Activated naive CD4-positive, alpha-beta T cell treated with anti-CD3 and anti-CD28 coated beads, Interleukin-2, amount 50 U/mL, for 24 hours (primary cell): ENCODE measurements around the gene FBXW10.
"Not testable (repeated sequence)": the region's sequence is repeated elsewhere in the genome, so short reads cannot be mapped to it uniquely, and the experiment has no call there.

Source experiments
- H3K27ac Mint-ChIP-seq: one replicate; pipeline ENCODE4 v1.8.0; 2021; ENCODE audit warnings: mild to moderate bottlenecking, mixed read lengths
- H3K27me3 Mint-ChIP-seq: one replicate; pipeline ENCODE4 v1.8.0; 2021; ENCODE audit warnings: mixed read lengths
- H3K36me3 Mint-ChIP-seq: one replicate; pipeline ENCODE4 v1.8.0; 2021; ENCODE audit warnings: mixed read lengths
- H3K4me1 Mint-ChIP-seq: one replicate; pipeline ENCODE4 v1.8.0; 2021; ENCODE audit warnings: mixed read lengths
- H3K4me3 Mint-ChIP-seq: one replicate; pipeline ENCODE4 v1.8.0; 2021; ENCODE audit warnings: mild to moderate bottlenecking, mixed read lengths
- H3K9me3 Mint-ChIP-seq: one replicate; pipeline ENCODE4 v1.8.0; 2021; ENCODE audit warnings: mixed read lengths

Gene FBXW10

GRCh38 chr17:18743699-18744421 is at the start of gene FBXW10:
FBXW10 (plus strand) TSS chr17:18744054; CDS start chr17:18744245, 191 bp downstream.
- H3K9me3 Mint-ChIP-seq, H3K4me3 Mint-ChIP-seq, H3K4me1 Mint-ChIP-seq: not testable (repeated sequence)

GRCh38 chr17:18695143-18695542 is 48.7 kb upstream of the FBXW10 start:
- H3K4me3 Mint-ChIP-seq, H3K9me3 Mint-ChIP-seq, H3K27me3 Mint-ChIP-seq, H3K27ac Mint-ChIP-seq, H3K36me3 Mint-ChIP-seq: not testable (repeated sequence)
- H3K4me1 Mint-ChIP-seq: peaks cover 20% of the 10 kb centered on the region

More at GRCh38 chr17:18743699-18744421, at the start of gene FBXW10:
- H3K27ac Mint-ChIP-seq, H3K27me3 Mint-ChIP-seq, H3K36me3 Mint-ChIP-seq: not testable (repeated sequence)

GRCh38 chr17:18698473-18699103 is 45.3 kb upstream of the FBXW10 start:
- H3K27ac Mint-ChIP-seq: not testable (repeated sequence)

GRCh38 chr17:18705955-18706354 is 37.9 kb upstream of the FBXW10 start:
- H3K4me3 Mint-ChIP-seq, H3K27ac Mint-ChIP-seq, H3K36me3 Mint-ChIP-seq, H3K27me3 Mint-ChIP-seq, H3K4me1 Mint-ChIP-seq, H3K9me3 Mint-ChIP-seq: not testable (repeated sequence)

More at GRCh38 chr17:18698473-18699103, 45.3 kb upstream of the FBXW10 start:
- not testable (repeated sequence) for H3K9me3 Mint-ChIP-seq, H3K27me3 Mint-ChIP-seq, H3K36me3 Mint-ChIP-seq
- H3K4me3 Mint-ChIP-seq: peak overlapping the region; percentile 90
- H3K4me1 Mint-ChIP-seq: peaks cover 20% of the 10 kb centered on the region

GRCh38 chr17:18708215-18708614 is 35.6 kb upstream of the FBXW10 start:
- H3K27ac Mint-ChIP-seq: not testable (repeated sequence)

GRCh38 chr17:18712354-18712999 is 31.4 kb upstream of the FBXW10 start:
- H3K36me3 Mint-ChIP-seq: not testable (repeated sequence)

More at GRCh38 chr17:18708215-18708614, 35.6 kb upstream of the FBXW10 start:
- H3K27me3 Mint-ChIP-seq, H3K36me3 Mint-ChIP-seq, H3K4me1 Mint-ChIP-seq, H3K9me3 Mint-ChIP-seq, H3K4me3 Mint-ChIP-seq: not testable (repeated sequence)

GRCh38 chr17:18718643-18719427 is 25.0 kb upstream of the FBXW10 start:
- H3K27ac Mint-ChIP-seq, H3K27me3 Mint-ChIP-seq, H3K9me3 Mint-ChIP-seq, H3K4me1 Mint-ChIP-seq, H3K4me3 Mint-ChIP-seq, H3K36me3 Mint-ChIP-seq: not testable (repeated sequence)

More at GRCh38 chr17:18712354-18712999, 31.4 kb upstream of the FBXW10 start:
- H3K27me3 Mint-ChIP-seq, H3K27ac Mint-ChIP-seq, H3K9me3 Mint-ChIP-seq, H3K4me1 Mint-ChIP-seq, H3K4me3 Mint-ChIP-seq: not testable (repeated sequence)

GRCh38 chr17:18719428-18720110 is 24.3 kb upstream of the FBXW10 start:
- not testable (repeated sequence) for H3K9me3 Mint-ChIP-seq, H3K27ac Mint-ChIP-seq, H3K4me1 Mint-ChIP-seq, H3K27me3 Mint-ChIP-seq, H3K4me3 Mint-ChIP-seq, H3K36me3 Mint-ChIP-seq

- H3K27ac Mint-ChIP-seq, H3K27me3 Mint-ChIP-seq, H3K9me3 Mint-ChIP-seq, H3K4me3 Mint-ChIP-seq, H3K36me3 Mint-ChIP-seq, H3K4me1 Mint-ChIP-seq: not testable (repeated sequence)
Observed at GRCh38 chr17:18721775-18722547, 21.9 kb upstream of the FBXW10 start.

GRCh38 chr17:18722612-18723011 is 21.2 kb upstream of the FBXW10 start:
- H3K36me3 Mint-ChIP-seq, H3K4me1 Mint-ChIP-seq, H3K27ac Mint-ChIP-seq, H3K4me3 Mint-ChIP-seq, H3K27me3 Mint-ChIP-seq, H3K9me3 Mint-ChIP-seq: not testable (repeated sequence)

- not testable (repeated sequence) for H3K36me3 Mint-ChIP-seq, H3K4me1 Mint-ChIP-seq, H3K9me3 Mint-ChIP-seq, H3K27me3 Mint-ChIP-seq, H3K4me3 Mint-ChIP-seq, H3K27ac Mint-ChIP-seq
Observed at GRCh38 chr17:18723509-18723908, 20.3 kb upstream of the FBXW10 start.

GRCh38 chr17:18732438-18732837 is 11.4 kb upstream of the FBXW10 start:
- H3K36me3 Mint-ChIP-seq, H3K27ac Mint-ChIP-seq: not testable (repeated sequence)

GRCh38 chr17:18733350-18733749 is 10.5 kb upstream of the FBXW10 start:
- not testable (repeated sequence) for H3K9me3 Mint-ChIP-seq, H3K4me1 Mint-ChIP-seq

More at GRCh38 chr17:18732438-18732837, 11.4 kb upstream of the FBXW10 start:
- not testable (repeated sequence) for H3K27me3 Mint-ChIP-seq, H3K4me1 Mint-ChIP-seq, H3K4me3 Mint-ChIP-seq, H3K9me3 Mint-ChIP-seq

GRCh38 chr17:18739616-18740391 is 4.0 kb upstream of the FBXW10 start:
- not testable (repeated sequence) for H3K4me1 Mint-ChIP-seq, H3K36me3 Mint-ChIP-seq, H3K27ac Mint-ChIP-seq, H3K4me3 Mint-ChIP-seq, H3K9me3 Mint-ChIP-seq, H3K27me3 Mint-ChIP-seq

More at GRCh38 chr17:18733350-18733749, 10.5 kb upstream of the FBXW10 start:
- not testable (repeated sequence) for H3K36me3 Mint-ChIP-seq, H3K27me3 Mint-ChIP-seq, H3K27ac Mint-ChIP-seq, H3K4me3 Mint-ChIP-seq
